IPS DF 19.7 (cell line): Measurements from ENCODE around the gene CASP2.

ENCODE experiments used
- DNase-seq: peaks from one replicate; pipeline ENCODE4 v3.0.0-alpha.2; 2013; ENCODE audit warnings: low read depth, low spot score

Gene CASP2

GRCh38 chr7:143287935-143288826 is at the start of gene CASP2:
CASP2 (plus strand) TSS chr7:143288351; CDS start chr7:143288456, 105 bp downstream.
- peak; percentile 83 for DNase-seq

- no peak for DNase-seq
Observed at GRCh38 chr7:143239813-143240212, 48.3 kb upstream of the CASP2 start.

GRCh38 chr7:143240291-143241168 is 47.6 kb upstream of the CASP2 start:
- DNase-seq: no peak

GRCh38 chr7:143242306-143242705 is 45.8 kb upstream of the CASP2 start:
- no peak for DNase-seq

GRCh38 chr7:143243111-143243510 is 45.0 kb upstream of the CASP2 start:
- DNase-seq: no peak

- DNase-seq: no peak
Observed at GRCh38 chr7:143243614-143244013, 44.5 kb upstream of the CASP2 start.

GRCh38 chr7:143244321-143244720 is 43.8 kb upstream of the CASP2 start:
- no peak for DNase-seq

- DNase-seq: no peak
Observed at GRCh38 chr7:143245123-143245522, 43.0 kb upstream of the CASP2 start.

- no peak for DNase-seq
Observed at GRCh38 chr7:143247372-143247771, 40.8 kb upstream of the CASP2 start.

- DNase-seq: no peak
Observed at GRCh38 chr7:143248761-143249354, 39.3 kb upstream of the CASP2 start.

- DNase-seq: no peak
Observed at GRCh38 chr7:143250199-143250598, 38.0 kb upstream of the CASP2 start.

- no peak for DNase-seq
Observed at GRCh38 chr7:143250822-143251221, 37.3 kb upstream of the CASP2 start.

GRCh38 chr7:143252006-143252405 is 36.1 kb upstream of the CASP2 start:
- DNase-seq: no peak

- no peak for DNase-seq
Observed at GRCh38 chr7:143255564-143255963, 32.6 kb upstream of the CASP2 start.

GRCh38 chr7:143256325-143256724 is 31.8 kb upstream of the CASP2 start:
- DNase-seq: peak; percentile 5

GRCh38 chr7:143256932-143257331 is 31.2 kb upstream of the CASP2 start:
- no peak for DNase-seq

- DNase-seq: no peak
Observed at GRCh38 chr7:143257501-143257900, 30.6 kb upstream of the CASP2 start.

- no peak for DNase-seq
Observed at GRCh38 chr7:143258831-143259230, 29.3 kb upstream of the CASP2 start.

- DNase-seq: no peak
Observed at GRCh38 chr7:143259765-143260164, 28.4 kb upstream of the CASP2 start.

- DNase-seq: no peak
Observed at GRCh38 chr7:143261901-143262300, 26.2 kb upstream of the CASP2 start.

GRCh38 chr7:143263266-143264195 is 24.6 kb upstream of the CASP2 start, which contains the start of gene GSTK1:
GSTK1 (plus strand) TSS chr7:143263441; CDS start chr7:143263514, 73 bp downstream.
- no peak for DNase-seq
